NCI-H2227 (cell line): ENCODE data around the gene SLC6A5.
"Not testable (repeated sequence)": the region's sequence is repeated elsewhere in the genome, so short reads cannot be mapped to it uniquely, and the experiment has no call there.

Source experiments
- DNase-seq: peaks from one replicate; lab custom pipeline; 2025; ENCODE audit not compliant: unreplicated experiment; lab: John Stamatoyannopoulos, UW

The SLC6A5 gene

GRCh38 chr11:20599221-20600019 lies at the start of gene SLC6A5:
TSS of gene SLC6A5 (plus strand) at chr11:20599608. CDS start at chr11:20599673, 65 bp downstream.
- no peak for DNase-seq

GRCh38 chr11:20551096-20551495 lies 48.3 kb upstream of the SLC6A5 start:
- no peak for DNase-seq

GRCh38 chr11:20555783-20556182 lies 43.6 kb upstream of the SLC6A5 start:
- no peak for DNase-seq

GRCh38 chr11:20556396-20556795 lies 43.0 kb upstream of the SLC6A5 start:
- DNase-seq = not testable (repeated sequence)

GRCh38 chr11:20558741-20559140 lies 40.7 kb upstream of the SLC6A5 start:
- DNase-seq = no peak

- no peak for DNase-seq
Measured at GRCh38 chr11:20559523-20560300, 39.7 kb upstream of the SLC6A5 start.

- no peak for DNase-seq
Measured at GRCh38 chr11:20561915-20562314, 37.5 kb upstream of the SLC6A5 start.

GRCh38 chr11:20563866-20564265 lies 35.5 kb upstream of the SLC6A5 start:
- DNase-seq = no peak

- DNase-seq = no peak
Measured at GRCh38 chr11:20564846-20565635, 34.4 kb upstream of the SLC6A5 start.

- DNase-seq = not testable (repeated sequence)
Measured at GRCh38 chr11:20566115-20566514, 33.3 kb upstream of the SLC6A5 start.

GRCh38 chr11:20566591-20567434 lies 32.6 kb upstream of the SLC6A5 start:
- no peak for DNase-seq

- DNase-seq = not testable (repeated sequence)
Measured at GRCh38 chr11:20579725-20580124, 19.7 kb upstream of the SLC6A5 start.

GRCh38 chr11:20583201-20583600 lies 16.2 kb upstream of the SLC6A5 start:
- no peak for DNase-seq

- no peak for DNase-seq
Measured at GRCh38 chr11:20584093-20584774, 15.2 kb upstream of the SLC6A5 start.

- no peak for DNase-seq
Measured at GRCh38 chr11:20589796-20590195, 9.6 kb upstream of the SLC6A5 start.

GRCh38 chr11:20590381-20590780 lies 9.0 kb upstream of the SLC6A5 start:
- no peak for DNase-seq

GRCh38 chr11:20592741-20593140 lies 6.7 kb upstream of the SLC6A5 start:
- no peak for DNase-seq

- DNase-seq = no peak
Measured at GRCh38 chr11:20594274-20595061, 4.9 kb upstream of the SLC6A5 start.

GRCh38 chr11:20595101-20595500 lies 4.3 kb upstream of the SLC6A5 start:
- no peak for DNase-seq
